Endometrium (tissue), 2 donors: ENCODE results near the gene SF3B3.

Source experiments
- FAIRE-seq: peaks from 2 replicates; lab custom pipeline; 2012; peaks lifted over from hg19 to GRCh38; lab: Jason Lieb, UNC
- donor health status: control.
- donor health status: control.

The SF3B3 gene

DNA sequence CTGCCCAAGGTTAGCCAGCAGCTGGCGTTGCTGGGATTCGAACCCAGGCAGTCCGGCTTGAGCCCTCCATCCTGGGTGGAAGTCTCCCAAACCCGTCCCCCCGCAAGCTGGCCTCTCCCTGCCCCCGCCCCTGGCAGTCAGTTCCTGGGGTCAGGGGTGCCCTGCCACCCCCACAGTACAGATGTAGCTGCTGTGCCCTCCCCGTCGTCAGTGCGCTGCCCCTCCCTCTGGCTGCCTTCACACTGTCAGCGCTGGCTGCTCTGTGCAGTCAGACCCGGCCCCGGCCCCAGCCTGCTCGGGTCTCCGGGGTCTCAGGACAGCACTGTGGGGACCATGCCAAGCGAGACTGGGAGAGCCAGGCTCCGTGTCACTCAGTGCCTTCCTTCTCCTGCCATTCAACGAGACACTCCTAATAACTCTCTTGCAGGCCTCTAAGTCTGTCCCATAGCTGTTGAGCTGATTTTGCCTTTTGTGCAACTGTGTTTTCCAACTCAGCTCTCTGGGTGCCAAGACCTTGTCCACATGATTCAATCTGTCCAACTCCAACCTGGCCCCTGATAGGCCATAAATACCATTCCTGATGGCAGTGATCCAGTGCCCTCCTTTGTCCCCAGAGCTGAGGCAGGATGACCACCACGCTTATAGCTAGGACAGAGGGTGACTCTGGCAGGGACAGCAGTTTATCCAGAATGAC, 67.3 kb downstream of the SF3B3 start:
- no peak for FAIRE-seq

DNA sequence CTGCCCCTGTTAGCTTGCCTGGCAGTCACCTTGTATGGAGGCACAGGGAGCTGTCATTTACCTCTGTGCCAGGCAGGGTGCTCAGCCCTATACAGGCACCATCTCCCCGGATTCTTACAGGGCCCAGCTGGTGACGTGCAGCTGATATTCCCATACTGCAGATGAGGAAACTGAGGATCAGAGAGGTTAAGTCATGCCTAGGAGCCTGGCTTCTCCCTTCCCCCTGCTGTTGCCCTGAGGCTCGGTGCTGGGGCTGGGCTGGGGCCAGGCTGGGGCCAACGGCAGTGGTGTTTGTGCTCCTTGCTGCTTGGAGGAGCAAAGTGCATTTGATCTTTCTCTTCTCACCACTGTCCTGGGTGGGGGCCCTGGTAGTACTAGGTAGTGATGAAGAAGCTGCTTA, 68.0 kb downstream of the SF3B3 start:
- FAIRE-seq, result no peak

DNA sequence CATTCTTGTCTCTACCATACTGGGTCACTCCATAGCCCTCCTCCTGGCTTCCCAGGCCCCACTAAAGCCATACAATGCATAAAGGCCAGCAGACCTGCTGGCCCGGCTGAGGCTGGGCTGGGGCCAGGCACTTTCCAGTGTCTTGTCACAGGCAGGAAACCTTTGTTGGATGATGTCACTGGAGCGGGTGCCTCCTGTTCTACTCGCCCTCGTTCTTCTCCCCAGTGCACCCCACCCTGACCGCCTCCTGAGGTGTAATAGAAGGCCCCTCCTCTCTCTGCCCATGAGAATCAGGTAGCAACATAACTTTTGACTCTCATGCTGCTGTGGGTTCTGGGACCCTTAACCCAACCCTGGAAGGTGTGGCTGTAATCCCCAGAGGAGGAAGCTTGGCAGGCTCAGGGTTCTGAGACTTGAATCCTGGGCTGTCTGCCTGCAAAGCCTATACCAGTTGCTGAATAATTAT, 68.5 kb downstream of the SF3B3 start:
- FAIRE-seq, result no peak

DNA sequence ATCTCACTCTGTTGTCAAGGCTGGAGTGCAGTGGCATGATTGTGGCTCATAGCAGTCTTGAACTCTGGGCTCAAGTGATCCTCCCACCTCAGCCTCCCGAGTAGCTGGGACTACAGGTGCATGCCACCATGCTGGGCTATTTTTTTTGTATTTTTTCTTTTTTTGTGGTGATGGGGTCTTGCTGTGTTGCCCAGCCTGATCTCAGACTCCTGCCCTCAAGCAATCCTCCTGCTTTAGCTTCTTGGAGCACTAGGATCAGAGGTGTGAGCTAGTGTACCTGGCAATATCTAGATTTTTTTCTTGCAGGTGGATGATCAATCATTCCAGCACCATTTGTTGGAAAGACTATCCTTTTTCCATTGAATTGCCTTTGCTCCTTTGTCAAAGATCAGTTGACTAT, 69.9 kb downstream of the SF3B3 start:
- FAIRE-seq, result no peak

DNA sequence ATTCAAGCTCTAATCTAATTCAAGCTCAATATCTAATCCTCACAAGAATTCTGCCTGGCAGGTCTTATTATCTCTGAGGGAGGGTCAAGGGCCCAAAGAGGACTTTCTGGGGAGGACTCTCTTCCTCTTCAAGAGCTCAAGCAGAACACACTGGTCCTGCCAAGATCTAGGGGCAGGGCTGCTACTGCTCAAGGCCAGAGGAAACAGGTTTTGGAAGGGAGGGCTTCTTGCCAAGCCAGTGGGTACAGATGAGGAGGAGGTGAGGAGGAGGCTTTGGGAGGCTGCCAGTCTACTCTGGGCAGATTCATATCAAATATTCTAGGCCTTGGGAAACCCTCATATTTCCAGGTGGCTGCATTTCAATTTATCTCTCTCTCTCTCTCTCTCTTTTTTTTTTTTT, 71.0 kb downstream of the SF3B3 start:
- no peak for FAIRE-seq

DNA sequence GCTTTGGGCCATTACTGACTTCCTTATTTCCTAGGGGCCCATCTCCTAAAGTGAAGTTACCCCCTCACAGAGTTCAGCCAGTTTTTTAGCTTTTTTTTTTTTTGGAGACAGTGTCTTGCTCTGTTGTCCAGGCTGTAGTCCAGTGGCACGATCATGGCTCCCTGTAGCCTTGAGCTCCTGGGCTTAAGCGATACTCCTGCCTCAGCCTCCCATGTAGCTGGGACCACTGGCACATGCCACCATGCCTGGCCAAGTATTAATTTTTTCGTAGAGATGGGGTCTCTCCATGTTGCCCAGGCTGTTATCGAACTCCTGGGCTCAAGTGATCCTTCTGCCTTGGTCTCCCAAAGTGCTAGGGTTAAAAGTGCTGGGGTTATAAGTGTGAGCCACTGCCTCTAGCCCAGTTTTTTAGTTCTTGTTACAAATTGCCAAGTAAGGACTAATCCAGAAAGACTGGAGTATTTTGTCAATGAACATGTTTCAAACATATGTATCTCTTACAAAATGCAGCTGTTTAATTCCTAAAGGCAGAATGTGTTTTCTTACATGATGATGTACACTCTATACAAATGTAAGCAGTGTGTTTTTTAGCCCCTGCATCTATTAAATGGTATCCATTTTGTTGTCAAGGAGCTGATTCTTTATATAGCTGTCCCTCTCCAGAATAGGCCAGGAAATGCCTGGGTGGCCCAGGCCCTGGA, 73.7 kb downstream of the SF3B3 start:
- no peak for FAIRE-seq

DNA sequence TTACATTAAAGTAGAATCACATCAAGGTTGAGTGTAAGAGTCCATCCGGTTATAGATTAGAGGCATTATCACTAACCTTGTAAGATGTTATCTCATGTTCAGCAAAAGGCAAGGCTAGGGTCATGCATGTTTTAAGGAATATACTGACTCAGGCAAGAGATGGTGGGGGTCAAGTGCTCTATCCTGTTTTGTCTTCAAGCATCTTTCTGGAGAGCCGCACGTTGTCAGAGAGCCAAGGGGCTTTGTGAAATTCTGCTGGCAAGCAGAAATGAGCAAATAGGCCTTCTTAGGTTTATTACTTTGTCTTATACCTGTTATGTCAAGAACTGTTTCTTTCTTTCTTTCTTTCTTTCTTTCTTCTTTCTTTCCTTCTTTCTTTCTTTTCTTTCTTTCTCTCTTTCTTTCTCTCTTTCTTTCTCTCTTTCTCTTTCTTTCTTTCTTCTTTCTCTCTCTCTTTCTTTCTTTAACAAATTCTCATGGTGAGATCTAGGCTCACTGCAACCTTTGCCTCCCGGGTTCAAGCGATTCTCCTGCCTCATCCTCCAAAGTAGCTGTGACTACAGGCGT, 75.4 kb downstream of the SF3B3 start:
- no peak for FAIRE-seq

DNA sequence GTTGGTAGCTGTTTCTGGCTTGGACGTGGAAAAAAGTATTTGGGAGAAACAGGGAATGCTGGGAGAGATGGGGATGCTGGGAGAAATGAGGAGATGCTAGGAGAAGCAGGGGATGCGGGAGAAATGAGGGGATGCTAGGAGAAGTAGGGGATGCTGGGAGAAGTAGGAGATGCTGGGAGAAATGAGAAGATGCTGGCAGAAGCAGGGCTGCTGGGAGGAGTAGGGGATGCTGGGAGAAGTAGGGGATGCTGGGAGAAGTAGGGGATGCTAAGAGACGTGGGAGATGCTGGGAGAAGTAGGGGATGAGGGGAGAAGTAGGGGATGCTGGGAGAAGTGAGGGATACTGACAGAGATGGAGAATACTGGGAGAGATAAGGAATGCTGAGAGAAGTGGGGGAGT, 77.1 kb downstream of the SF3B3 start:
- no peak for FAIRE-seq

DNA sequence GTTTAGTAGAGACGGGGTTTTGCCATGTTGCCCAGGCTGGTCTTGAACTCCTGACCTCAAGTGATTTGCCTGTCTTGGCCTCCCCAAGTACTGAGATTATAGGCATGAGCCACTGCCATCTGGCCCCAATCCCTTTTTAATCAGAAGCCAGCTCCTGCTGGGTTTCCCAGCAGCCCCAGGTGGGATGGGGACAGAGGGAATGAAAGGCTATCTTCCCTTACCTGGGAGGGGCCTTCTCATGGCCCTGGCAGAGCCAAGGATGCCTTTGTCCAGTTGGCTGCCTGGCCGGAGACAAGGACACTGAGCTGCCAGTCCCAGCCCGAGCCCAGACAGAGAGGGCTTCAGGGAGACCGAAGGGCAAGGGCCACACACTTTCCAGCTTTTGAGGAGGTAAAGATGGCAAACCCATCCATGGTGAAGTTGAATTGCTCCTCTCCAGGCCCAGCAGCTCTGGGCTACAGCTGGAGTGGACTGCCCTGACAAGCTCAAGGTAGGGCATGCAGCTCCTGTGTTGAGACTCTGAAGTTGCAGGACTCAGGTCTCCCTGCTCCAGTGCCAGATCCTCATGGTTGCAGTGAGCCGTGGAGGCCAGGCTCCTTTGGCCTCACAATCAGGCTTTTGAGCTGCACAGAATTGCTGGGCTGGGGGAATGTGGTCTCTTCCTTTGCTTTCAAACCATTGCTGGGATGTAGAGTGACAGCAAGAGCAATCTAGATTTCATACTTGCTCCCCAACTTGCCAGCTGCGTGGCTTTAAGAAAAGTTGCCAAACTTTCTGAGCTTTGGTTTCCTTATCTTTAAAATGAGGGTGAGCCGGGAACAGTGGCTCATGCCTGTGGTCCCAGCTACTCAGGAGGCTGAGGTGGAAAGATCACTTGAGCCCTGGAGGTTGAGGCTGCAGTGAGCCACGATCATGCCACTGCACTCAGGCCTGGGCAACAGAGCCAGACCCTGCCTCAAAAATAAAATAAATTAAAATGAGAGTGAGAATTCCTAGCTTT, 78.3 kb downstream of the SF3B3 start:
- FAIRE-seq, result no peak

DNA sequence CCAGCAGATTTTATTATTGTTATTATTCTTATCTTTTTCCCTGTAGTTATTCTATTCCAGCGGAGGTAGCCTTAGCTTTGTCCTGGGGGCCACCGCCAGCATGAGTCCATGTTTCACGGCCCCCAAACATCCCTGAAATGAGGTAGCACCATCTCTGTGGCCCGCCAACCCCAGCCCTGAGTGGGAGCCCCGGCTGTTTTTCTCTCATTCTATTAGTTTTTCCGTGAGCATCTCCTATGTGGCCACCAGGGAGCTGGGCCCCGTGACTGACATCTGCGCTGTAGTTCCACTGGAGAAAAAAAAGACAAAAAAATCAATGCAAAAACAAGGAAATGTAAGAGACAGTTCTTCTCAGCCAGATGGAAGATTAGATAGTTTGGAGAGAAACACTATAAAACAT, 79.2 kb downstream of the SF3B3 start:
- no peak for FAIRE-seq

DNA sequence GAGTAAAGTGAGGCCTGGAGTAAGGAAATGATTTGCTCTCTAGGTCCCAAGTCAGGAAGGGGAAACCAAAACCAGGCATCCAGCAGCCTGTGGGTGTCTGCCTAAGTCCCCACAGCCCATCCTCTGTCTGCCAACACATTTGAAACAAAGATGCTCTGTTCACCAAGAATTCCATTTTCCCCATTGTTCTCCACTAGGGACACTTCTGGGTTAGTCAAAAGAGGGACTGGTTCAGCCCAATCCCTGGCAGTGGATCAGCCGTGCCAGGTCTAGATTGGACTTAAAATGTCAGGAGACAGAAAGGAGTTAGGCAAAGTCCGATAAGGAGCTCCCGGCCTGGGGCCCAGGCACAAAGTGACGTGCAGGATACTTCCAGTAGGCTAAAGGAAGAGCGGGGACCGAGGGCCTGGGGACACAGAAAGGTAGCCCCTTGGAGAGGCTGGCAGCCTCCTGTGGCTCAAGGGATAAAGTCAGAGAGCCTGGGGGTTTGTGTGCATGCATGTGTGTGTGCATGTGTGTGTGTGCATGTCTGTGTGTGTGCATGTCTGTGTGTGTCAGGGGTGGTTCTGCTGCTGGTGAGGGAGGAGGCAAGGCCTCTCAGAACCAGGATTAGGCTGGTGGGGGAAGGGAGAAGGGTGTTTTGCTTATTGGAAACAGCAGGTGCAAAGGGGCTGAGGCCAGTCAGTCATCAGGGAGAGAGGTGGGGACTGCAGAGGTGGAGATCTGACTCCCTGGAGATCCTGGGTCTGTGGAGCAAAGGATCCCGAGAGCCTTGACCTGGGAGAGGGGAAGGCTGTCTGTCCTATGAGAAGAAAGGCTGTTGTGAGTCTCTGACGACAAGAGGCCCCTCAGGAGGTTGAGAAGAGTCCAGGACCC, 81.0 kb downstream of the SF3B3 start:
- no peak for FAIRE-seq

DNA sequence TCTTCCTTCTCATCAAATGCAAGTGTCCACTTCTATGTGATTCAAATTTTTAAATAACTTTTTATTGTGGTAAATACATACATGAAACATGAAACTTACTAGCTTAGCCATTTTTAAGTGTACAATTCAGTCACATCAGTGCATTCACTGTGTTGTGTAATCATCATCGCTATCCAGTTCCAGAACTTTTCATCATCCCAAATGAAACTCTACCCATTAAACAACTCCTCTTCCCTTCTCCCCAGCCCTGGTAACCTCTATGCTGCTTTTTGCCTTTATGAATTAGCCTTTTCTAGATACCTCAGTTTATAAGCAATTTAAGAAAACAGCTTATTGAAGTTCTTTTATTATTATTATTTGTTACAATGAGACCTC, 81.7 kb downstream of the SF3B3 start:
- FAIRE-seq, result no peak

DNA sequence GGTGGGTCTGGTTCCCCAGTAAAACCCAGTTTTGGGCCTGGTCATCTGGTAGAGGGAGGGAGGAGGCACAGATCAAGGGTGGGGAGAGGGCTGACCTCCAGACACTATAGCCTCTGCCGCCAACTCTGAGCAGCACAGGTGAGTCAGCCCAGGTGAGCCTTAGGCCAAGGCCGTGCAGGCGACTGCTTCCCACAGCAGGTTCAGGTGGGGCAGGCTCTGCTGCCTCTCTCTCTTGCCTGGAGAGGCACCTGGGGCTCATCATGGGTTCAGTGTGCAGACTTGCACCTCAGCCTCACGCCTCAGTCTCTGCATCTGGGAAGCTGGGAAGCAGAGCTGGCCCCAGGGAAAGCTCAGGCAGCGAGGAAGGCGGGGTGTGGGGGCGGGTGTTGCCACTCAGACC, 84.9 kb downstream of the SF3B3 start:
- FAIRE-seq, result no peak

DNA sequence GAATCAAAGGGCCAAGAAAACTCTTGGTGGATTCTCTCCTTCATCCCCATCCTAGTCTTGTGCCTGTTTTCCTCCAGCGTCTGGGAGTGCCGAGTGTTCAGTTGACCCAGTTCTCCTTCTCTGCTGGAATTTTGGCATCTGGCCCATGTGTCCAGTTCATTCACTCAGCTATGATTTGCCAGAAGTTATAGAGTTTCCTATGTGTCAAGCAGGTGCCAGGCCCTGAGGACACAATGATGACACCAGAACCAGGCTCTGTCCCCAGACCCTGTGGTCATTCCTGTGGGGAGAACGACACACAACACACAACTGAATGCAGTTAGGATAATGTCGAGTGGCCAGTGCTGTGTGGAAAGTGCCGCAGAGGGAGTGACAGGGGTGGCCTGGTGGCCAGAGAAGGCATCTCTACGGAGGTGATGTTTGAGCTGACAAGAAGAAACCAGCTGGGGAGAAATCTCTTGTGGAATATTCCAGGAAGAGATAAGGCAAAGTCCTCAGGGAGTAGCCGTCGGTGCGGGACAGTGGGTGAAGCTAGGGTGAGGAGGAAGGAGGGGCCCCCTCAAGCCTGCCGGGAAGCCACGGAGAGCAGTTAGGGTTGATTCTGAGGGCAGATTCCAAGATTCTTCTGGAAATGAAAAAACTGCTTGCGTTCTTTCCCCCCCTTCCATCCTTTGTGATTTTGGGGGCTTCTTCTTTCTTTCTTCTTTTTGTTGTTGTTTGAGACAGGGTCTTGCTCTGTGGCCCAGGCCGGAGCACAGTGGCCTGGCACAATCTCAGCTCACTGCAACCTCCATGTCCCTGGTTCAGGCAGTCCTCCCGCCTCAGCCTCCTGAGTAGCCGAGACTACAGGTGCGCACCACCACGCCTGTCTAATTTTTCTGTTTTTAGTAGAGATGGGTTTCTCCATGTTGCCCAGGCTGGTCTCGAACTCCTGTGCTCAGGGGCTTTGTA, 86.9 kb downstream of the SF3B3 start:
- no peak for FAIRE-seq

DNA sequence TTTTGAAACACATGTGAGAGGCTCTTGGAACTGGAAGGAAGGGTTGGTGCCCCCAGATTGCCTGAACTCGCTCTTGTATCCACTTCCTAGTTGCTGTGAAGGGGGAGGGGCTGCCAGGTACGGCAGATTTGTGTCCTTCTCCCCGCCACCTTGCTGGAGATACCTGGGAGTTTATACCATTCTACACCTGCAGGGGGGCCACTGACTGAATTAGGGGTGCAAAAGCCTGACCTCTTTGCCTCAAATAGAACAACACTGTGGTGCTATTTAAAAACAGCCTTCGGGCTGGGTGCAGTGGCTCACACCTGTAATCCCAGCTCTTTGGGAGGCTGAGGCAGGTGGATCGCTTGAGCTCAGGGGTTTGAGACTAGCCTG, 87.6 kb downstream of the SF3B3 start:
- no peak for FAIRE-seq

DNA sequence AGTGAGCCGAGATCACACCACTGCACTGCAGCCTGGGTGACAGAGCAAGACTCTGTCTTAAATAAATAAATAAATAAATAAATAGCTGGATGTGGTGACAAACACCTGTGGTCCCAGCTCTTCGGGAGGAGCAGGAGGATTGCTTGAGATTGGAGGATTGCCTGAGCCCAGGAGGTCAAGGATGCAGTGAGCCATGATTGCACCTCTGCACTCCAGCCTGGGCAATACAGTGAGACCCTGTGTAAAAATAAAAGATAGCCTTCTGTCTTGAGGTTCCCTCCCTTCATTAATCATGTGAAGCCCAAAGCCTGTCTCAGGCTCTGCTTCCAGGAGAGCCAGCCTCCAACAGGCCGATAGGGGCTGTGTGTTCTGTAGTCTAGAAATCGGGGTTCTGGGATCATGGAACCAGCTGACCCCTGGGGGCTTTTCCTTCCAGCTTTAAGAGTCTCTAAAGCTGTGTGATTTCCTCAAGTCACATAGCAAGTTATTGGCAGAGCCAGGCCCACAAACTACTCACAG, 88.2 kb downstream of the SF3B3 start:
- no peak for FAIRE-seq

DNA sequence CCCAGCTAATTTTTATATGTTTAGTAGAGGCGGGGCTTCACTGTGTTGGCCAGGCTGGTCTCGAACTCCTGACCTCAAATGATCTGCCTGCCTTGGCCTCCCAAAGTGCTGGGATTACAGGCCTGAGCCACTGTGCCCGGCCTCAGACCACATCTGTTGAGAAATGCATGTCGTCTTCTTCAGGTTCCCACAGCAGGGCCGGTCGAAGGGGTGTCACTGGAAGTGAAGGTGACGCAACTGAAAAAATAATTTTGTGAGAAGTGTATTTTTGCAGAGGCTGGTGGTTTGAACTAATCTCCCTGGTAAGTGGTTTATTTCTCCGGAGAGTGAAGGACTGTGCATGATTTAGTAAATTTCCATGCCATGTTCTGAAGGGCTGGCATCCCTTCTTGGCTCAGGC, 89.3 kb downstream of the SF3B3 start:
- no peak for FAIRE-seq

DNA sequence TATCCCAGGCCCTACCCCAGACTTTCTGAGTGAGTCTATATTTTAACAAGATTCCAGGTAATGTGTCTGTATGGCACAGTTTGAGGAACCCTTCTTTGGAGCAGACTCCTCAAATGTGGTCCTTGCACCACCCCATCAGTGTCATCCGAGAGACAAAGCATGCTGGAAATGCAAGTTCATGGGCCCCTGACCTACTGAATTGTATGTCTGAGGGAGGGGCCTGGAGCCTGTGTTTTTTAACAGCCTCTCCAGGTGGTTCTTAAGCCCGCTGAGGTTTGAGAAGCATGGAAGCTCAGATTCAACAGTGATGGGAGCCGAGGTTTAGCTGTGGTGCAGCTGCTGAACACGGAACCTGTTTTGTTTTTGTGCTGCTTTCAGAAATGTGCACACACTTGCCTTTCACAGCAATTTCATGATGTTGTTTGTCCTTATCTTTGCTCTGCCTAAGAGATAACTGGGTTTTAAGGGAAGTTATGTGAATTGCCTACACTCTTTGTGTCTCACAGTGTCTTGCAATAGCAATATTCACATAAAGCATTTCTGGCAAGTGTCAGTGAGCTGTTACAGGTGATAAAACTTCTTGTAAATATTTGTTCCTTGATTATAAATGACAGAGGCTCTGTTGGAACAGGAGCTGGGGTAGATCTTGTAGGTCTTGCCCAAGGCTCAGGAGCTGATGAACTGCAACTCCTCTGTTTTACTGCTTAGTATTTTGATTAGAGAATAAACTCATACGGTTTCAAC, 90.8 kb downstream of the SF3B3 start:
- no peak for FAIRE-seq

DNA sequence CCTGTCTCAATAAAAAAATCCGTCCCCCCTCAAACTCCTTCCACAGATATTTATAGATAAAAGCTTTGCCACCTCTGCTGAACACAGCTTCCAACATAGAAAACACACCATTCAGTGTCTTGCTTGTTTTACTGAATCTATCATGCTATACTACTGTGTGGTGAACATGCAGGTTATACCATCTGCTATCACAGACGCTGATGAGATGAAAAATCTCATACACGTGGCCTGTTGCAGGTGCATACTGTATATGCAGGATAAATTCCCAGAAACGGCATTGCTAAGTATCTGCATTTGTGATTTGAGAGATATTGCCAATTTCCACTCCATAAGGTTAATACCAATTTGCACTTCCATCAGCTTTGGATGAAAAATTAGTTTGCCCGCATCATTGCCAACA, 92.3 kb downstream of the SF3B3 start:
- no peak for FAIRE-seq
